ENCODE measurements around the gene CAPN12.

The CAPN12 gene

DNA sequence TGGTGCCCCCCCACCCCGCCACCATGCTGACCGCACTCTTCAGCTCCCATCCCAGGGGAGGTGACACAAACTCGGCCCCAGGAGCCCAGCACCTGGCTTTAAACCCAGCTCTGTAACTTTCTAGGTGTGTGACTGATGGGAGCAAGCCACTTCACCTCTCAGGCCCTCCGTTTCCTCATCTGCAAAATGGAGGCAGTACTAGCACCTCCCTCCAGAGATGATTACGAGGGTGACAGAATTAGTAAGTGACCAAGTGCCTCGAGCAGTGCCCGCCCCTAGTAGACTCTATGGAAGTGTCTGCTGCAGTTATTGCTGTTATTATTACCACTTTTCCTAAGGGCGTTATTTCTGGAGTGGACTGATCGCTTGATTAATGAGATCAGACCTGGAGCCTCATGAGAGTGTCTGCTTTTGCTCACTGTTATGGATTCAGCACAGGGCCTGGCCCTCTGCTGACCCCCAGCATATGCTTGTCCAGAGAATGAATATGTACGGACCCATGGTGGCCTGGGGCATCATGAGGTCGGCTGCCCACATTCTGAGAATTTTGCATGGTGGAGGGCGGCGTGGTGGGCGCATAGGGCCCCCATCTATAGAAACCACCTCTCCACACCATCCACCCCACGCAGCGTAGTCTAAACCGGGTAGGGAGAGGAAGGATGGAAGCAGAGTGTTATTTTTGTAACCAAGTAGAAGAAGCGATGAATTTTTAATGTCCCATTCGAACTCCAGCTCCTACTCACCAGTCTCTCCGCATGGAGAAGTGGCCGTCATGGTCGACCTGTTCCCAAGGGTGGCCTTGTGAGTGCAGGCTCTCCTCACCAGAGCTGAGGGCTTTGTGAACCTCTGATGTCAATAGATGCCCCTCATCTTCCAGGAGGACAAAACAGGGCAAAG is 48.2 kb downstream of the CAPN12 start:
- TF ChIP-seq, protein P1, sequence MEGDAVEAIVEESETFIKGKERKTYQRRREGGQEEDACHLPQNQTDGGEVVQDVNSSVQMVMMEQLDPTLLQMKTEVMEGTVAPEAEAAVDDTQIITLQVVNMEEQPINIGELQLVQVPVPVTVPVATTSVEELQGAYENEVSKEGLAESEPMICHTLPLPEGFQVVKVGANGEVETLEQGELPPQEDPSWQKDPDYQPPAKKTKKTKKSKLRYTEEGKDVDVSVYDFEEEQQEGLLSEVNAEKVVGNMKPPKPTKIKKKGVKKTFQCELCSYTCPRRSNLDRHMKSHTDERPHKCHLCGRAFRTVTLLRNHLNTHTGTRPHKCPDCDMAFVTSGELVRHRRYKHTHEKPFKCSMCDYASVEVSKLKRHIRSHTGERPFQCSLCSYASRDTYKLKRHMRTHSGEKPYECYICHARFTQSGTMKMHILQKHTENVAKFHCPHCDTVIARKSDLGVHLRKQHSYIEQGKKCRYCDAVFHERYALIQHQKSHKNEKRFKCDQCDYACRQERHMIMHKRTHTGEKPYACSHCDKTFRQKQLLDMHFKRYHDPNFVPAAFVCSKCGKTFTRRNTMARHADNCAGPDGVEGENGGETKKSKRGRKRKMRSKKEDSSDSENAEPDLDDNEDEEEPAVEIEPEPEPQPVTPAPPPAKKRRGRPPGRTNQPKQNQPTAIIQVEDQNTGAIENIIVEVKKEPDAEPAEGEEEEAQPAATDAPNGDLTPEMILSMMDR (IDR thresholded peaks at IDR 0.05; ENCODE audit: insufficient read depth, missing control alignments): no peak
- FAIRE-seq: no peak

DNA sequence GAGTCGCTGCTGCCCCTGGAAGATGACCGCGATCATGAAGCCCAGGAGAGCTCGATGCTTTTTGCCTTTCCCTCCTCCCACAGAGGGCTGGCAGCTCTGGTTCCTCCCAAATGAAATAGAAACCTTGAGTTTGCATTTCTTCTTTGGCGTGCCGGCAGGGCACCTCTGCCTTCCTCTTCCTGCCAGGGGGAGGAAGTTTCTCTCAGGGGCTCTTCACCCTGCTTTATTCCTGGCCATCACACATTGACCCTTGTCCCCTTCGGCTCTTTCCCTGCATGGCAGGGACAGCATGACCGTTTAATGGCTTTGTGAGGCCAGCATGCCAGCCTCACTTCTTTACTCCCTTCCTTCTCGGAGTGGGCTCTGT is 49.0 kb downstream of the CAPN12 start:
- no peak for FAIRE-seq
- DNase-seq (ENCODE audit: insufficient read length, low spot score): no peak
- TF ChIP-seq, protein P1 (IDR thresholded peaks at IDR 0.05; ENCODE audit: insufficient read depth, missing control alignments): no peak

More for the DNA sequence above, 48.2 kb downstream of the CAPN12 start:
- DNase-seq (ENCODE audit: insufficient read length, low spot score): no peak

DNA sequence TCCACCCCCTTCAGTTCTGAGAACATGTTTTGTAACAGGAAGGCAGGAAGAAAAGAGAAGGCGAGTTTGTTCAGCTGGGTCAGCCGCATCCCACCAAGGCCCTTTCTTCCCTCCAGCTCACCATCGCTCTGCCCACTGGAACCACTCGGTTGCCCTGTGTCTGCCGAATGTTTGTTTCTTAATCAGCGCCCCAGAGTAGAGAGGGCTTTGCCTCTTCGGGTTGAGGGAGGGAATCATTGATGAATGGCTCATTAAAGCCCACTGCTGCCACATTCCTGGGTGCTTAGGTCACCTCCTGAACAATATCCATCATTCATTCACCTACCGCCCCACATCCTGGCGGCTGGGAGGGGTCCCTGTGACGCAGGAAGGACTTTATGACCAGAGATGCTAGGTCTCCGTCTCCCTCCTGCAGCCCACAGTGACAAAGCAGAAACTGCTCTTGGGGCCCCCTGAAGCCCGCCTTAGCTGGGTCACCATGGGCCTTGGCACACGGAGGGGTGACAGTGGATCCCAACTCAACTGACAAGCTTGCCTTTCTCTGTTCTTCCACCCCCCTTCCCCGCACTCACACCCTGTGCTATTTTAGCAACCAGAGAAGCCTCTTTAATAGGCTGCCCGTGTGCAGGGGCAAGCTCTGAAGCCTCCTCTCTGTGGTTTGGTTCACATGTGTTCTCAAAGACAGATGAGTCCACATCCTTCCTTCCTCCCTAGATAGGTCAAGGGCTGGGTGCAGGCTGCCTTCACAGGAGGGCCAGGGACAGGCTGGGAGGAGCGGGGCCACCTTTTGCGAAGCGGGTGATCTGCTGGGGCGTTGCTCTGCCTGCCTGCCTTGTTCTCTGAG is 50.7 kb downstream of the CAPN12 start:
- no peak for FAIRE-seq
- no peak for DNase-seq (ENCODE audit: insufficient read length, low spot score)
- TF ChIP-seq, protein P1 (IDR thresholded peaks at IDR 0.05; ENCODE audit: insufficient read depth, missing control alignments): no peak

DNA sequence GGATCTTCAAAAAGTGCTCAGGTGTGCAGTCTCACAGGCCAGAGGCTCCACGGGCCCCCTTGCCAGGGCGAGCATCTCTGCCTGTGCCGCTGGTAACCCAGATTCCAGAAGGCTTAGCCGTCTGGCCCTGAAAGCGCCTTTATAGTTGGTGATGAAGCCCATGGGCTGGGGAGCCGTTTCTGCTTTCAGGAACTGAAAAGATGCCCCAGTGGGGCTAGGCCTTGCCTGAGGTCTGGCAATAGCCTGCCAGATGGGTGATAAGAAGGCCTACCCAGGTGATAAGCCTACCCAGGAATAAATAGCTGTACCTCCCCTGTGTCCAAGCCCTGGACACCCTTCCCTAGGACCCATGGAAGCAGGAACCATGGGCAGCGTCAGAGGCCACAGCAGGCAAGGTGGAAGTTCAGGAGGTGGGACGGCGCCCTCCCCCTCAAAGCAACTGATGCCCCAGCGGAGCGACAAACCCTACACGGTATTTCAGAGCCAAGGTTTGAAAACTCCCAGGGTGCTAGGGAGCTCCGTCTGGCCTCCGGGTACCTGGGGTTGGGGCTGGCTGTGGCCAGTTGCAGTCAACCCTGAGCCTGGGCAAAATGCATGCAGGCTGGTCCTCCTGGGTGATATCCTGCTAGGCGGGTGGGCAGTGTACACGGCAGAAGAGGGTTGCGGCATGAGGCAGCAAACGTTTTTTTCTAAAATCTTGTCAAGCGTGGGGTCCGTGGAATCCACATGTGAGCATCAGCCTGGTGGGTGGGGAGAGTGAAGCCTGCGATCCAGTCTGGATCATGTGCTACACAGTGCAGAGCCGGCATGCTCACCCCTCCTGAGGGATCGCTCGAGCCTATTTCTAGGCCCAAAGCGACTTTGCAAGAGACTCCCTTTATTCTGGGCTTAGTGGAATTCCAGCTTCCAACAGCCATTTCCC is 51.6 kb downstream of the CAPN12 start:
- FAIRE-seq (no peak), DNase-seq (ENCODE audit: insufficient read length, low spot score) (no peak)
- TF ChIP-seq, protein P1 (IDR thresholded peaks at IDR 0.05; ENCODE audit: insufficient read depth, missing control alignments): no peak

DNA sequence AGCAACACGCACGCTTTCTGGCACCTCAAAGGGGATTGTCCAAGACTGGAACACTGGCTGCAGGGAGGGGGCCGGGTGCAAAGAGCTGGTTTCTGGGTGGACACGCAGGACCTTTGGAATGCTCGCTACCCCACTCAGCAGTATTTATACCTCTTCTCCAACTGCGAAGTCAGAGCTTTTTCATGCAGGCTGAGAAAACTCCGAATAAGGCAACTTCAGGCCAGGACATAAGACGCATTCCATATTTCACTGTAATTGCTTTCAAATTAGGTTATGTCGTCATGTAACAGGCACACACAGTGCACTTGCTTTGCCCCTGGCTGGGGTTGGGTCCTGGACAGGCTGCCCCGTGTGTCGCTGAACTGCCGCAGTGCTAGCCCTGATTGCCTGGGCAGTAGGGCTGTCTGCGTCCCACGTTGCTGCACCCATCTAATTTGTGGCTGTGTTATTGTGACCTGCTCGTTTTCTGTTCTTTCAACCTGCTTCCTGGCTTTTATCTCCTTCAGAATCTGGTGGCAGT is 52.3 kb downstream of the CAPN12 start:
- DNase-seq (ENCODE audit: insufficient read length, low spot score) (no peak), FAIRE-seq (no peak)
- TF ChIP-seq, protein P1 (IDR thresholded peaks at IDR 0.05; ENCODE audit: insufficient read depth, missing control alignments): no peak

DNA sequence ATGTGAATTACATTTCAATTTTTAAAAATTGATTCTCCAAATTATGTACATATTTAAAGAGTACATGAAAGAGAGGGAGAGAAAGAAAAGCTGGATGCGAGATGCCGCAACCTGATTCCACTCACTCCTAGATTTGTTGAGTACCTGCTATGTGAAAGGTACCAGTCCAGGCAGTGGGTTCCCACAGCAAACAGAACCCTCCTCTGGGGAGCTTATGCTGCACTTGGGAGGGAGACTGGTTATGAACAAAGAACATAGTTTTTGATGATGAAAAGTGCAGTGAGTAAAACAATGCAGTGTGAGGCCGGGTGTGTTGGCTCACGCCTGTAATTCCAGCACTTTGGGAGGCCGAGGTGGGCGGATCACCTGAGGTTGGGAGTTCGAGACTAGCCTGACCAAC is 53.4 kb downstream of the CAPN12 start:
- FAIRE-seq (no peak), DNase-seq (ENCODE audit: insufficient read length, low spot score) (no peak)
- TF ChIP-seq, protein P1 (IDR thresholded peaks at IDR 0.05; ENCODE audit: insufficient read depth, missing control alignments): no peak
